ENCODE results near the gene GDF10.
A peak's percentile ranks its signal among the peaks of the same experiment; 100 is the strongest.

The GDF10 gene, protein sequence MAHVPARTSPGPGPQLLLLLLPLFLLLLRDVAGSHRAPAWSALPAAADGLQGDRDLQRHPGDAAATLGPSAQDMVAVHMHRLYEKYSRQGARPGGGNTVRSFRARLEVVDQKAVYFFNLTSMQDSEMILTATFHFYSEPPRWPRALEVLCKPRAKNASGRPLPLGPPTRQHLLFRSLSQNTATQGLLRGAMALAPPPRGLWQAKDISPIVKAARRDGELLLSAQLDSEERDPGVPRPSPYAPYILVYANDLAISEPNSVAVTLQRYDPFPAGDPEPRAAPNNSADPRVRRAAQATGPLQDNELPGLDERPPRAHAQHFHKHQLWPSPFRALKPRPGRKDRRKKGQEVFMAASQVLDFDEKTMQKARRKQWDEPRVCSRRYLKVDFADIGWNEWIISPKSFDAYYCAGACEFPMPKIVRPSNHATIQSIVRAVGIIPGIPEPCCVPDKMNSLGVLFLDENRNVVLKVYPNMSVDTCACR

GRCh38 chr10:47299611-47300428 lies at the start of gene GDF10:
GDF10 (plus strand) TSS chr10:47300197; CDS start chr10:47300652, 455 bp downstream.
- H3K9me3 ChIP-seq (ENCODE audit: low read length), result no peaks in the 10 kb centered on the region
- no peaks in the 10 kb centered on the region for H3K36me3 ChIP-seq (ENCODE audit: insufficient read depth, low read length)
- H2AFZ ChIP-seq (ENCODE audit: low read depth, low read length), result peak within 1 kb of the TSS; percentile 9
- peaks cover 31% of the 10 kb centered on the region for H3K27me3 ChIP-seq (ENCODE audit: insufficient read depth, low read length)
- H3K4me3 ChIP-seq (ENCODE audit: low read length), result peak within 1 kb of the TSS; percentile 39
- peaks cover 16% of the 10 kb centered on the region for H3K4me1 ChIP-seq (ENCODE audit: insufficient read depth, low read length)

- no peaks in the 10 kb centered on the region for H3K36me3 ChIP-seq (ENCODE audit: insufficient read depth, low read length)
- H3K4me3 ChIP-seq (ENCODE audit: low read length), result no peak overlapping the region
- no peaks in the 10 kb centered on the region for H3K9me3 ChIP-seq (ENCODE audit: low read length)
- H3K27me3 ChIP-seq (ENCODE audit: insufficient read depth, low read length), result no peaks in the 10 kb centered on the region
- no peak overlapping the region for H2AFZ ChIP-seq (ENCODE audit: low read depth, low read length)
- peaks cover 5% of the 10 kb centered on the region for H3K4me1 ChIP-seq (ENCODE audit: insufficient read depth, low read length)
Measured at GRCh38 chr10:47252093-47252780, 47.8 kb upstream of the GDF10 start.

- Histone ChIP-seq H3K4me3 (ENCODE audit: low read length) (no peak overlapping the region), H3K27me3 (ENCODE audit: insufficient read depth, low read length) (no peaks in the 10 kb centered on the region), H3K36me3 (ENCODE audit: insufficient read depth, low read length) (no peaks in the 10 kb centered on the region), H3K4me1 (ENCODE audit: insufficient read depth, low read length) (peaks cover 5% of the 10 kb centered on the region), H2AFZ (ENCODE audit: low read depth, low read length) (no peak overlapping the region), H3K9me3 (ENCODE audit: low read length) (no peaks in the 10 kb centered on the region)
Measured at GRCh38 chr10:47253030-47253637, 46.9 kb upstream of the GDF10 start.

GRCh38 chr10:47253651-47254375 lies 46.2 kb upstream of the GDF10 start:
- no peaks in the 10 kb centered on the region for H3K36me3 ChIP-seq (ENCODE audit: insufficient read depth, low read length)
- peak overlapping the region; percentile 6 for H2AFZ ChIP-seq (ENCODE audit: low read depth, low read length)
- no peaks in the 10 kb centered on the region for H3K27me3 ChIP-seq (ENCODE audit: insufficient read depth, low read length)
- H3K9me3 ChIP-seq (ENCODE audit: low read length), result no peaks in the 10 kb centered on the region
- no peak overlapping the region for H3K4me3 ChIP-seq (ENCODE audit: low read length)
- H3K4me1 ChIP-seq (ENCODE audit: insufficient read depth, low read length), result peaks cover 5% of the 10 kb centered on the region

DNA sequence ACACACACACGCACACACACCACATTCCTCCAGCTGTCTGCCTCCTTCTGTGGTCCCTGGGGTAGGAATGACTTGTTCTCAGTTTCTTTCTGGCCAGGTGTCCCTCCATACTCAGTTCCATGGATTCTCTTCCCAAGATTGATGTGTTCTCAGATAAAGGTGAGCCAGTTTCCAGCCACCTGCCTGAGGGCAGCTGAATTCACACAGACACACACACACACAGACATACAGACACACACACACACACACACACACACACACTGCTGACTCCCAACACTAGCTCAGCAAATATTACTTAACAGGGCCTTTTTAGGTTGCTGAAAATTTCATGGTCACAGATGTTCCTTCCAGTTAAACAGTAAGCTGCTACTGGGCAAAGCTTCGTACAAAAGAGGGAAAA lies 45.4 kb upstream of the GDF10 start:
- H2AFZ ChIP-seq (ENCODE audit: low read depth, low read length), result no peak overlapping the region
- no peaks in the 10 kb centered on the region for H3K9me3 ChIP-seq (ENCODE audit: low read length)
- peaks cover 5% of the 10 kb centered on the region for H3K4me1 ChIP-seq (ENCODE audit: insufficient read depth, low read length)
- no peaks in the 10 kb centered on the region for H3K36me3 ChIP-seq (ENCODE audit: insufficient read depth, low read length)
- no peak overlapping the region for H3K4me3 ChIP-seq (ENCODE audit: low read length)
- H3K27me3 ChIP-seq (ENCODE audit: insufficient read depth, low read length), result no peaks in the 10 kb centered on the region

DNA sequence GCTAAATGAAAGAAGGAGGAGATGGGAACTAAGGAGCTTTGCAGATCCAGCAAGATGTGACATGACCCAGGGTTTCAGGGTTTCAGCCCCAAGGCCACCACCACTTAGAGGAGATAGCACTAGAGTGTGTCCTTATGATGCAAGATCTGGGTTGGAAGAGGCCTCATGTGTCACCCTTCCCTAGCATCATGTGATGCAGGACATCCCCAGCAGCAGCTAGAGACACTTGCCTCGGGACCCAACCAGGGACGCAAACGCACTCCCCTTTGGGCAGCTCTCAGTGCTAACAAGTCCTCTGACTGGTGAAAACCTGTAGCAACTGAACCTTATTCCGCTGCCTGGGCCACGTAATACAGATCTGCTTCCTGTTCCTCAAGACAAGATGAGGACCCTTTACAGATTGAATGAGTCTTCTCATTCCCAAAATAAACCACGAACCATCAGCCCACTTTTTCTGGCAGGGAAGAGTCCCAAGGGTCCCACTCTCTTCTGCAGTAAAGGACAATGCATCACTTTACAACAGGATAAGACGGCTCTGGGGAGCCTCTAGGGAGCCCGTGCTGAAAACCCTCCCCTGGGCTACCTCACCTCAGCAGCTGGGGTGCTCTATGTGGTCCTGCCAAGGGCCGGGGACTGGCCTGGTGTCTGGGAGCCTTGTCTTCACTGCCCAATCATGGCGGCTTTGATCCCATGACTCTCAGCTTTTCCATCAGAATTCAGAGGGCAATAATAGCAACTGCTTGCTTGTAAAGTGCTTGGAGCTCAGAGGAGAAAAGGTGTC lies 44.8 kb upstream of the GDF10 start:
- H3K9me3 ChIP-seq (ENCODE audit: low read length), result no peaks in the 10 kb centered on the region
- no peak overlapping the region for H2AFZ ChIP-seq (ENCODE audit: low read depth, low read length)
- no peaks in the 10 kb centered on the region for H3K36me3 ChIP-seq (ENCODE audit: insufficient read depth, low read length)
- H3K27me3 ChIP-seq (ENCODE audit: insufficient read depth, low read length), result no peaks in the 10 kb centered on the region
- no peak overlapping the region for H3K4me3 ChIP-seq (ENCODE audit: low read length)
- H3K4me1 ChIP-seq (ENCODE audit: insufficient read depth, low read length), result peaks cover 5% of the 10 kb centered on the region

DNA sequence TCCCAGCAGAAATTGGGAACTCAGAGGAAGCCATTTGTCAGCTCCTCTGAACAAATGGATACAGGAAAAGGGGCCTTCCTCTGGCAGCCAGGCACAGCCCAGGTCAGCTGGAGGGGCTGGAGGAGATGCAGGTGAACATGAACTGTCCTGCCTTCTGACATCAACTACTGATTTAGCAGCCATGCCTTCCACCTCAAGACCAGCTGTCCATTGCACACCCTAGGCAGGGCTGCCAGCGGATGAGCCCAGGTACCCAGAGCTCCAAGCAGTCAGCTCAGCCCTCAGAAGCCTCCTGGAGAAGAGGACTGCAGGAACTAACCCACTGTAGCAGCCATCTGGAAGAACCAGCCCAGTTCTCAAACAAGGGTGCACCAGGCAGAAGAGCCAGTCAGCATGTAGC lies 44.1 kb upstream of the GDF10 start:
- Histone ChIP-seq H3K4me3 (ENCODE audit: low read length) (no peak overlapping the region), H3K36me3 (ENCODE audit: insufficient read depth, low read length) (no peaks in the 10 kb centered on the region), H3K4me1 (ENCODE audit: insufficient read depth, low read length) (peaks cover 5% of the 10 kb centered on the region), H3K27me3 (ENCODE audit: insufficient read depth, low read length) (no peaks in the 10 kb centered on the region), H3K9me3 (ENCODE audit: low read length) (no peaks in the 10 kb centered on the region), H2AFZ (ENCODE audit: low read depth, low read length) (no peak overlapping the region)

DNA sequence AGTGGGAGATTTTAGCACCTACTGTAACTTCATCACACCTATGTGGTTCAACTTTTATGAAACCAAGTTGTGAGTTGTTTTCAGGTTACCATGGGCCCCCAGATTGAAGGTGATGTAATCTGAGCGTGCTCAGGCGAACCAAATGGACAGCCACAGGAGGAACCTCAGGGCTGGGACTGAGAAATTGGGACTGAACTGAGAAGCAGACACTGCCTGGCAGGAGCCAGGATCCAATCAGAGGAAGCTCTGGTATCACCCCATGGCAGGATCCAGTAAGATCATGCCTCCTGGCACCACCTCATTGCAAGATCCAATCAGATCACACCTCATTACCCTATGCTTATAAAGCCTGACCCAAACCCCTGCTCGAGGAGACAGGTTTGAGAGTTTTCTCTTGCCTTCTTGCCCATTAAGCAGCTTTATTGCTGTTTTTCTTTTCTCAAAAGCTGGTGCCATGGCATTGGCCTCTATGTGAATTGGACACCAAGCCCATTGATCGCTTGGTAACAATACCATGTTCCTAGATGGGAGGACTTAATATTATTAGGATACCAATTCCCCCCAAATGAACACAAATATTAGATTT lies 43.2 kb upstream of the GDF10 start:
- no peaks in the 10 kb centered on the region for H3K27me3 ChIP-seq (ENCODE audit: insufficient read depth, low read length)
- no peak overlapping the region for H3K4me3 ChIP-seq (ENCODE audit: low read length)
- H3K36me3 ChIP-seq (ENCODE audit: insufficient read depth, low read length), result no peaks in the 10 kb centered on the region
- H3K4me1 ChIP-seq (ENCODE audit: insufficient read depth, low read length), result peaks cover 8% of the 10 kb centered on the region
- H2AFZ ChIP-seq (ENCODE audit: low read depth, low read length), result no peak overlapping the region
- H3K9me3 ChIP-seq (ENCODE audit: low read length), result no peaks in the 10 kb centered on the region

DNA sequence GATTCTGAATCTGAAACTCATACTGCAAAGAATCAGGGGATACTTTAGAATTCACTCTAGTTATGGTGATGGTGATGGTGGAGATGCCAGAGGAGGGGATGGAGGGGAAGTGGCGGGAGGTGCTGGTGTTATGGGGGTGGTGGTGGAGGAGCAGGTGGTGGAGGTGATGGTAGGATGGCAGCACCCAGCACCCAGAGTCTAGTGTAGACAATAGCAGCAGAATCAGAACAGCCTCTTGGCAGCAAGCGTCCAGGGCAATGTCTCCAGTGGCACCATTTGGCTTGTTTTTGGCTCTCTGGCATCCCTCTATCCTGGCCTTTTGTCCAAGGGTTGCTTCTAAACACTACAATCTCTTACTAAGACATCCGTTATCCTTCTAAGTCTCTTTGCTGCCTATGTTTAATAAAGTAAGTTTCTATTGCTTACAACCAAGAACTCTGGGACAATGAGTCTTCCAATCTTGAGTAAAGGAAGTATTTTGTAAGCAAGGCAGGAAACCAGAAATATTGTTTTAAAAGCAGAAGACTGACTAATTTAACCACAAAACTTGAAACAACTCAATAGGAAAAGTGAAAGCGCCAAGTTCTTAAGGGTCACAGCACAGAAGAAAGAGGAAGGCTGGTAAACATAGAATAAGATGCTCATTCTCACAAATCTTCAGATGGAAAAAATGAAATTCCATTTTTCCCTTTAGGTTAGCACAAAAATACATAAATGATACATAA lies 42.4 kb upstream of the GDF10 start:
- H3K36me3 ChIP-seq (ENCODE audit: insufficient read depth, low read length), result no peaks in the 10 kb centered on the region
- no peaks in the 10 kb centered on the region for H3K27me3 ChIP-seq (ENCODE audit: insufficient read depth, low read length)
- no peaks in the 10 kb centered on the region for H3K9me3 ChIP-seq (ENCODE audit: low read length)
- peaks cover 14% of the 10 kb centered on the region for H3K4me1 ChIP-seq (ENCODE audit: insufficient read depth, low read length)
- no peak overlapping the region for H3K4me3 ChIP-seq (ENCODE audit: low read length)
- H2AFZ ChIP-seq (ENCODE audit: low read depth, low read length), result no peak overlapping the region

DNA sequence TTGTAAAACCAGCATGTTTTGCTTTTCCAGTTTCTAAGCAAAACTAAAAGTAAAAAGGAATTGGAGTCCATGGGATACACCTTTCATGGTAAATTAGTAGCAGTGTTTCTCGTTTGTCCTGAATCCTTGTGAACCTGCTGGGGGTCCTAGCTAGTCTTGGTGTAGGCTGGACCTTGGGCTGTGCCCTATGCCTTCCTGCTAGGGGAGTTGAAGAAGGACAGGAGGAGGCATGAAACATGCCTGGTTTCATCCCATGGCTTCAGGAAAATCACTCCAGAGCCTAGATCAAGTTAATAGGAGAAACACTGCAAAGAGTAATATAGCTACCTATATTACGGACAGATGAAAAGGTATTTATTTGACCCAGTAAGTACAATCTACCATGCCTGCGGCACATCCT lies 41.1 kb upstream of the GDF10 start:
- H3K27me3 ChIP-seq (ENCODE audit: insufficient read depth, low read length), result no peaks in the 10 kb centered on the region
- H3K9me3 ChIP-seq (ENCODE audit: low read length), result no peaks in the 10 kb centered on the region
- H3K4me1 ChIP-seq (ENCODE audit: insufficient read depth, low read length), result peaks cover 21% of the 10 kb centered on the region
- no peak overlapping the region for H3K4me3 ChIP-seq (ENCODE audit: low read length)
- no peak overlapping the region for H2AFZ ChIP-seq (ENCODE audit: low read depth, low read length)
- no peaks in the 10 kb centered on the region for H3K36me3 ChIP-seq (ENCODE audit: insufficient read depth, low read length)

- Histone ChIP-seq H3K4me1 (ENCODE audit: insufficient read depth, low read length) (peaks cover 20% of the 10 kb centered on the region), H3K9me3 (ENCODE audit: low read length) (peaks cover 2% of the 10 kb centered on the region), H2AFZ (ENCODE audit: low read depth, low read length) (no peak overlapping the region), H3K27me3 (ENCODE audit: insufficient read depth, low read length) (no peaks in the 10 kb centered on the region), H3K36me3 (ENCODE audit: insufficient read depth, low read length) (no peaks in the 10 kb centered on the region), H3K4me3 (ENCODE audit: low read length) (no peak overlapping the region)
Measured at GRCh38 chr10:47259466-47259865, 40.5 kb upstream of the GDF10 start.
